ENCODE measurements around the gene NPTN.
"Not testable (repeated sequence)": the region's sequence is repeated elsewhere in the genome, so short reads cannot be mapped to it uniquely, and the experiment has no call there.

NPTN gene

DNA sequence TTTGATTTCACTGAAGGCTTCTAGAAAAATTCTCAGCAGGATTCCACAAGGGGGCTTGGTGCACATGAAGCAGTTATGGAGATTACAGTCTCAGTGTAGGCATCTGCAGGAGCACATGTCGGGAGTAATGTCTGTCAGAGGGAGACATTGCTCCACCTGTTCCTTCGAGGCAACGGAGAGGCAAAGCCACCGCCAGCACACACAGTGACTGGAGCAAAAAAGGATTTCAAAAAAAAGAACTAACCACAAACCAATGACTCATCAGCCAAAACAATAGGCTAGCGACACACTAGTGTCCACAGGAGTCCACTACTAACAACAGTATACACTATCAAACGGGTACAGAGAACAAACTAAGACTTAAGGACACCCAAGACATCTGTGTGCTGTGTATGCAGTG is 68.9 kb downstream of the NPTN start:
- Histone ChIP-seq H3K27ac (ENCODE audit: low read depth, low read length) (no peak overlapping the region), H3K27me3 (ENCODE audit: control insufficient read depth in 5 of 5, insufficient read depth in 4 of 5, low read length in 5 of 5) (no peaks in the 10 kb centered on the region), H3K4me1 (ENCODE audit: control insufficient read depth in 5 of 5, insufficient read depth in 5 of 5, low read length in 5 of 5) (no peaks in the 10 kb centered on the region), H3K36me3 (ENCODE audit: control insufficient read depth in 5 of 5, insufficient read depth in 5 of 5, low read length in 5 of 5) (peaks cover 31 to 80% (median 59%) of the 10 kb centered on the region in 5 donors), H3K9ac (ENCODE audit: low read length in 5 of 5) (no peak overlapping the region), H3K4me3 (ENCODE audit: low read depth in 1 of 5, low read length in 5 of 5) (no peak overlapping the region), H3K9me3 (ENCODE audit: control insufficient read depth in 5 of 5, low read length in 5 of 5) (no peaks in the 10 kb centered on the region)

DNA sequence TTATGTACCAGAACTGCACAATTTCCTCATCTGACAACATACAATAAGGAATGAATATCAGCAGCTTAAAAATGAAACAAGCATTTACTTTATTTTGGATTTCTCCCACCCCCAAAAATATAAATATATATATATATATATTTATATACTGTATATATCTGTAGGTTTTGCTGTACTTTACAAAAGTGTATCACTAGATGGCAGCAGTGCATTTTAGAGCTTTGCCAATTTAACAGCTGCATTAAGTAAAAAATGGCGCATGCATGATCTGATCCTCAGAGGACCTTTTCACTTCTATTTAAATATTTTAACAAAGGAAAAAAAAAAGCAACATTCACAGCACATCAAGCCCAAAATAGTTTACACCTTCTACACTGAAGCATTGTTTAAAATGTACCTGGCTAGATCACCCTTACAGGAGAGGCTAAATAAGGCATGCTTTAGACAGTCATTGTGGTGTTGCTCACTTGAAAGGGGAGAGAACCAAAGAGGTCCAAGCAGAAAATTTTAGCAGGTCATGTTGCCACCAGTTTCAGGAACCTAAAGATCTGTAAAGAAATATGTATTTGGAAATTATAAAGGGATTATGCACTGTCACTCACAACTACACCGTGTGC is 72.6 kb downstream of the NPTN start:
- H3K4me3 ChIP-seq (ENCODE audit: low read depth in 1 of 5, low read length in 5 of 5) = no peak overlapping the region
- H3K4me1 ChIP-seq (ENCODE audit: control insufficient read depth in 5 of 5, insufficient read depth in 5 of 5, low read length in 5 of 5) = no peaks in the 10 kb centered on the region
- H3K9ac ChIP-seq (ENCODE audit: low read length in 5 of 5) = no peak overlapping the region
- H3K27ac ChIP-seq (ENCODE audit: low read depth, low read length) = no peak overlapping the region
- no peaks in the 10 kb centered on the region for H3K27me3 ChIP-seq (ENCODE audit: control insufficient read depth in 5 of 5, insufficient read depth in 4 of 5, low read length in 5 of 5)
- H3K9me3 ChIP-seq (ENCODE audit: control insufficient read depth in 5 of 5, low read length in 5 of 5) = no peaks in the 10 kb centered on the region
- H3K36me3 ChIP-seq (ENCODE audit: control insufficient read depth in 5 of 5, insufficient read depth in 5 of 5, low read length in 5 of 5) = peaks cover 41 to 80% (median 58%) of the 10 kb centered on the region in 5 donors

DNA sequence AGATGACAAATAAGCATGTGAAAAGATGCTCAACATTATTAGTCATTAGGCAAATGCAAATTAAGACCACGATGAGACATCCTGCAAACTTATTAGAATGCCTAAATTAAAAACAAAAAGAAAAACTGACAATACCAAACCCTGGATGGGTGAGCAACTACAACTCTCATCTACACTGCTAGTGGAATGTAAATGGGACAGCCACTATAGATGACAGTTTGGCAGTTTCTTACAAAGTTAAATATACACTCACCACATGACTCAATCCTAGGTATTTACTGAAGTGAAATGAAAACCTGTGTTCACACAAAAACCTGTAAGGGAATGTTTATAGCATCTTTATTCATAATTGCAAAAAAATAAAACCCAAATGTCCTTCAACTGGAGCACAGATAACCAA is 74.7 kb downstream of the NPTN start:
- Histone ChIP-seq H3K9me3 (ENCODE audit: control insufficient read depth in 5 of 5, low read length in 5 of 5) (no peaks in the 10 kb centered on the region), H3K36me3 (ENCODE audit: control insufficient read depth in 5 of 5, insufficient read depth in 5 of 5, low read length in 5 of 5) (peaks cover 41 to 67% (median 58%) of the 10 kb centered on the region in 5 donors)

DNA sequence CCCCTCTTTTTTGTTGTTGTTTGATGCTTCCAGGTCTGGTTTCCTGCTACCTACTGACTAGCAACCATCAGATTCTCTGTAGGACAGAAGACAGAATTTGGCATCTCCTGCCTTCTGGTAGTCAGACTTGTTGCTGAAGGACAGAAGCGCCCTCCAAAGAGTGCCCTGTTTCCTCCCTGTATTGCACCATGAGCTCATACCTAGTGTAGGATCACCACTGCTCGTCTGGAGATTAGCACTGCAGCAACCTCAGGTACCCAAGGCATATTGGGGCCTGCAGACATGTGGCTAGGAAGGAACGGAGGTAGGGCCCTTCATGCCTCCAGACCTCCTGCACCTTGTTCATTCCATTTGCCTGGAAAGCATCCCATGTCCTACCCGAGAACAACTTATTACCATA is 78.1 kb downstream of the NPTN start:
- peaks cover 25 to 42% (median 32%) of the 10 kb centered on the region in 5 donors for H3K36me3 ChIP-seq (ENCODE audit: control insufficient read depth in 5 of 5, insufficient read depth in 5 of 5, low read length in 5 of 5)
- peaks cover 0 to 4% (median 0%) of the 10 kb centered on the region in 5 donors for H3K4me1 ChIP-seq (ENCODE audit: control insufficient read depth in 5 of 5, insufficient read depth in 5 of 5, low read length in 5 of 5)

More for the DNA sequence above, 74.7 kb downstream of the NPTN start:
- Histone ChIP-seq H3K27me3 (ENCODE audit: control insufficient read depth in 5 of 5, insufficient read depth in 4 of 5, low read length in 5 of 5) (no peaks in the 10 kb centered on the region), H3K9ac (ENCODE audit: low read length in 5 of 5) (no peak overlapping the region), H3K4me3 (ENCODE audit: low read depth in 1 of 5, low read length in 5 of 5) (no peak overlapping the region), H3K4me1 (ENCODE audit: control insufficient read depth in 5 of 5, insufficient read depth in 5 of 5, low read length in 5 of 5) (no peaks in the 10 kb centered on the region), H3K27ac (ENCODE audit: low read depth, low read length) (no peak overlapping the region)

DNA sequence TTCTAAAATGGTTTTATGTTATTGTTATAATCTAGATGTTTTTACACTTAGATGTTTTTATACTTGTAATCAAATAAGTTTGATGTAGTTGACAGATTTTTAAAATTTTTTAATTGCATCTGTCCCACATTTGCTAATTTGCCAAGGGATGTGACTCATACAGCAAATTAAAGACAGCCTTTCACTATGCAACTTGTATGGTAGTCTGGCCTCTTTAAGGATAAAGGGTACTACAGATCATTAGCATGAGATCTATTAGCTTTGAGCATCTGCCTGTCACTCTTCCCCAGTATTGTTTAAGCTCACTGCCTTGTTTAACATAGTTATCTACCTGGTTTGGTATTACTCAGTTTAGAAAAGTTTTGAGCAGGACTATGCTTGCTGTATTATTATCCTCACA is 83.0 kb downstream of the NPTN start:
- Histone ChIP-seq H3K9ac (ENCODE audit: low read length in 5 of 5) (no peak overlapping the region), H3K27ac (ENCODE audit: low read depth, low read length) (no peak overlapping the region), H3K36me3 (ENCODE audit: control insufficient read depth in 5 of 5, insufficient read depth in 5 of 5, low read length in 5 of 5) (peaks cover 2 to 11% (median 3%) of the 10 kb centered on the region in 5 donors), H3K9me3 (ENCODE audit: control insufficient read depth in 5 of 5, low read length in 5 of 5) (no peaks in the 10 kb centered on the region), H3K27me3 (ENCODE audit: control insufficient read depth in 5 of 5, insufficient read depth in 4 of 5, low read length in 5 of 5) (no peaks in the 10 kb centered on the region), H3K4me1 (ENCODE audit: control insufficient read depth in 5 of 5, insufficient read depth in 5 of 5, low read length in 5 of 5) (peaks cover 0 to 4% (median 0%) of the 10 kb centered on the region in 5 donors), H3K4me3 (ENCODE audit: low read depth in 1 of 5, low read length in 5 of 5) (no peak overlapping the region)

More for the DNA sequence above, 78.1 kb downstream of the NPTN start:
- H3K9me3 ChIP-seq (ENCODE audit: control insufficient read depth in 5 of 5, low read length in 5 of 5) = no peaks in the 10 kb centered on the region
- no peaks in the 10 kb centered on the region for H3K27me3 ChIP-seq (ENCODE audit: control insufficient read depth in 5 of 5, insufficient read depth in 4 of 5, low read length in 5 of 5)
- H3K4me3 ChIP-seq (ENCODE audit: low read depth in 1 of 5, low read length in 5 of 5) = no peak overlapping the region
- no peak overlapping the region for H3K9ac ChIP-seq (ENCODE audit: low read length in 5 of 5)
- H3K27ac ChIP-seq (ENCODE audit: low read depth, low read length) = no peak overlapping the region

DNA sequence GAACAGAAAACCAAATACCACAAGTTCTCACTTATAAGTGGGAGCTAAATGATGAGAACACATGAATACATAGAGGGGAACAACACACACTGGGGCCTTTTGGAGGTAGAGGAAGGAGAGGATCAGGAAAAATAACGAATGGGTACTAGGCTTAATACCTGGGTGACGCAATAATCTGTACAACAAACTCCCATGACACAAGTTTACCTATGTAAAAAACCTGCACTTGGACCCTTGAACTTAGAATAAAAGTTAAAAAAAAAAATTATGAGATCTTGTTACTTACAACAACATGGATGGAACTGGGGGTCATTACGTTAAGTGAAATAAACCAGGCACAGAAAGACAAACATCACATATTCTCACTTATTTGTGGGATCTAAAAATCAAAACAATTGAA is 84.3 kb downstream of the NPTN start:
- not testable (repeated sequence) for H3K4me3 ChIP-seq (ENCODE audit: low read depth in 1 of 5, low read length in 5 of 5); H3K27me3 ChIP-seq (ENCODE audit: control insufficient read depth in 5 of 5, insufficient read depth in 4 of 5, low read length in 5 of 5); H3K9ac ChIP-seq (ENCODE audit: low read length in 5 of 5); H3K9me3 ChIP-seq (ENCODE audit: control insufficient read depth in 5 of 5, low read length in 5 of 5); H3K27ac ChIP-seq (ENCODE audit: low read depth, low read length); H3K4me1 ChIP-seq (ENCODE audit: control insufficient read depth in 5 of 5, insufficient read depth in 5 of 5, low read length in 5 of 5)
- H3K36me3 ChIP-seq (ENCODE audit: control insufficient read depth in 5 of 5, insufficient read depth in 5 of 5, low read length in 5 of 5) = peaks cover 0 to 11% (median 0%) of the 10 kb centered on the region in 5 donors

DNA sequence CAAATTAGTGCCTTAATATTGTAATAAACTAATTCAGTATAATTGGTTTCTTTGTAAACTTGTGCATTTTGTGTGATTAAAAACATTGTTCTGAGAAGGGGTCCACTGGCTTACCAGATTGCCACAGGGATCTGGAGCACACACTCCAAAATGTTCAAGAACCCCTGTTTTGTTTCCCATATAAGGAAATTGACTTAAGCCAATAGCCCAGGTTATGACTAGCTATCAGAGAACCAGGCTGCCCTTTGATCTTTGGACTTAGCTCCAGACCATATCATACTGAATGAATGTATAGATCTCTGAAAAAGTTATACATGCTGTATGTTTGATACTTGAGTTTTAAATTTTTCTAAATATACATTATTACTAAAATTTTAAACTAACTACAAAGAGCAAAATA is 91.7 kb downstream of the NPTN start:
- H3K4me1 ChIP-seq (ENCODE audit: control insufficient read depth in 5 of 5, insufficient read depth in 5 of 5, low read length in 5 of 5) = no peaks in the 10 kb centered on the region
- H3K27ac ChIP-seq (ENCODE audit: low read depth, low read length) = no peak overlapping the region
- H3K9me3 ChIP-seq (ENCODE audit: control insufficient read depth in 5 of 5, low read length in 5 of 5) = no peaks in the 10 kb centered on the region
- H3K4me3 ChIP-seq (ENCODE audit: low read depth in 1 of 5, low read length in 5 of 5) = no peak overlapping the region
- peaks cover 0 to 9% (median 0%) of the 10 kb centered on the region in 5 donors for H3K36me3 ChIP-seq (ENCODE audit: control insufficient read depth in 5 of 5, insufficient read depth in 5 of 5, low read length in 5 of 5)
- no peak overlapping the region for H3K9ac ChIP-seq (ENCODE audit: low read length in 5 of 5)
- no peaks in the 10 kb centered on the region for H3K27me3 ChIP-seq (ENCODE audit: control insufficient read depth in 5 of 5, insufficient read depth in 4 of 5, low read length in 5 of 5)

DNA sequence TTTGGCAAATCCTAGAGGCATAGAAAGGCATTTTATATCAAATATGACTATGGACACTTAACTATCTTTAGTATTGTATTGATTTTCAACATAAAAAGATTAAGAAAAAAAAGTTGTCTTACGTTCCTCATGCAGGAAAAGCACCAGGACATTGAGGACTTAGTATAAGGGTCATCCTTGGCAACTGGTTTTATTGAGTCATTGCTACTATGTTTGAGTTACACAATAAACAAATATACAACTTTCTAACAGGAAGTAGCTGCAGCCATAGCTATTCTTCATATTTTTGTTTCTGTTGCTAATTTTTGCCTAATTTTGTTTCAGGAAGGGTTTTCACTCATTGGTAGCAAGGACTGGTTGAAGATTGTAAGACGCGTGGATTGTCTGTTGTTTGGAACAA is 93.0 kb downstream of the NPTN start:
- Histone ChIP-seq H3K36me3 (ENCODE audit: control insufficient read depth in 5 of 5, insufficient read depth in 5 of 5, low read length in 5 of 5) (no peaks in the 10 kb centered on the region), H3K27me3 (ENCODE audit: control insufficient read depth in 5 of 5, insufficient read depth in 4 of 5, low read length in 5 of 5) (no peaks in the 10 kb centered on the region), H3K4me3 (ENCODE audit: low read depth in 1 of 5, low read length in 5 of 5) (no peak overlapping the region), H3K9me3 (ENCODE audit: control insufficient read depth in 5 of 5, low read length in 5 of 5) (no peaks in the 10 kb centered on the region), H3K4me1 (ENCODE audit: control insufficient read depth in 5 of 5, insufficient read depth in 5 of 5, low read length in 5 of 5) (no peaks in the 10 kb centered on the region), H3K9ac (ENCODE audit: low read length in 5 of 5) (no peak overlapping the region), H3K27ac (ENCODE audit: low read depth, low read length) (no peak overlapping the region)

DNA sequence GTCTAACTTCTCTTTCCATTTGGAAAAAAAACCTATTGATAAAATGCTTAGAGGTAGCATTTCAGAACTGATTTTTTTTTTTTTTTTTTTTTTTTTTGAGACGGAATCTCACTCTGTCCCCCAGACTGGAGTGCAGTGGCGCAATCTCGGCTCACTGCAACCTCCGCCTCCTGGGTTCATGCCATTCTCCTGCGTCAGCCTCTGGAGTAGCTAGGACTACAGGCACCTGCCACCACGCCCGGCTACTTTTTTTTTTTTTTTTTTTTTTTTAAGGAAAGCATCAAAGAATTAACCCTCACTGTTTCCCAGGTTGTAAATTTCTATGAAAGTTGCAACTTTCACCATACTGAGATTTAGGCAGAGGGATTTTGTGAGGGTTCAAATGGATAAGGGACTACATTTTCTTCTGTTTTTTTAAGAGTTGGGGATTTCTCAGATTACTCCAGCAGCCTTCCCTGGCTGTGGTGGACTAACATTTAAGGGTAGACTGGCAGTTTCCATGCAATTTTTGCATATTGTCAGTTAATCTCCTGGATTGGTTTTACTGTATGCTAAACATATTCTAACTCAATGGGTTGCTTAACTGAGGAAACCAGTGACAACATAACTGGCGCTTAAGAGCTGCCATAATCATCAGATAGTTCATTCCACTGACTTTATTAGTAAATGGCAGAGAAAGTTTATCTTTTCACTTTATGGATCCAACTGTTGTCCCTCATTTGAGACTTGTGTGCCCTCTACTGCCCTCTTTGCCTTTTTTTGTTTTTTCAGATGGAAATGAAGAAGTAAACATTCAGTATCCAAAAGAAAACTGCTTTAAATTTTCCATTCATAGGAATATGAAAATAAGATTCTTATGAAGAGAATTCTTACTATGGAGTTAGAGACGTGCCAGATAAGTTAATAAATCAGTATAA is 93.7 kb downstream of the NPTN start:
- no peak overlapping the region for H3K9ac ChIP-seq (ENCODE audit: low read length in 5 of 5)

DNA sequence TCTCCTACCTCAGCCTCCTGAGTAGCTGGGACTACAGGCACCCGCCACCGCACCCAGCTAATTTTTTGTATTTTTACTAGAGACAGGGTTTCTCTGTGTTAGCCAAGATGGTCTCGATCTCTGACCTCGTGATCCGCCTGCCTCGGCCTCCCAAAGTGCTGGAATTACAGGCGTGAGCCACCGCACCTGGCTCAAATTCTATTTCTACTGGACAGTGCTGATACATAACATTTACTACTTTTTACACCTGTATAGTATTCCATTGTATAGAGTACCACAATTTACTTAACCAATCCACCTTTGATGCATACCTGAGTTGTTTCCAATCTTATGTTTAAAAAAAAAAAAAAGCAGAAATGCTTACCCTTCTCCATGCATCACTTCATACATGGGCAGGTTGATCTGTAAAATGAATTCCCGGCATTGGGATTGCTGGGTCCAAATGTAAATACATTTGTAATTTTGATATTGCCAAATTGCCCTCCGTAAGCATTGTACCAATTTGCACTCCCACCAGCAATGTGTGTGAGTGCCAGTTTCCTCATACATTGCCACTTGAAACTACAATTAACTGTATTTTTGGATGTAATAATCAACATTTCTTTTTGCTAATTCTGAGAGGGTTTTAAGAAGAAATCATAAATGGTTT is 94.5 kb downstream of the NPTN start:
- Histone ChIP-seq H3K27ac (ENCODE audit: low read depth, low read length) (no peak overlapping the region), H3K4me1 (ENCODE audit: control insufficient read depth in 5 of 5, insufficient read depth in 5 of 5, low read length in 5 of 5) (no peaks in the 10 kb centered on the region), H3K27me3 (ENCODE audit: control insufficient read depth in 5 of 5, insufficient read depth in 4 of 5, low read length in 5 of 5) (no peaks in the 10 kb centered on the region), H3K9ac (ENCODE audit: low read length in 5 of 5) (no peak overlapping the region), H3K36me3 (ENCODE audit: control insufficient read depth in 5 of 5, insufficient read depth in 5 of 5, low read length in 5 of 5) (no peaks in the 10 kb centered on the region), H3K9me3 (ENCODE audit: control insufficient read depth in 5 of 5, low read length in 5 of 5) (no peaks in the 10 kb centered on the region), H3K4me3 (ENCODE audit: low read depth in 1 of 5, low read length in 5 of 5) (no peak overlapping the region)

More for the DNA sequence above, 93.7 kb downstream of the NPTN start:
- no peak overlapping the region for H3K27ac ChIP-seq (ENCODE audit: low read depth, low read length)
- no peaks in the 10 kb centered on the region for H3K36me3 ChIP-seq (ENCODE audit: control insufficient read depth in 5 of 5, insufficient read depth in 5 of 5, low read length in 5 of 5)
- no peaks in the 10 kb centered on the region for H3K4me1 ChIP-seq (ENCODE audit: control insufficient read depth in 5 of 5, insufficient read depth in 5 of 5, low read length in 5 of 5)
- no peaks in the 10 kb centered on the region for H3K27me3 ChIP-seq (ENCODE audit: control insufficient read depth in 5 of 5, insufficient read depth in 4 of 5, low read length in 5 of 5)
- H3K4me3 ChIP-seq (ENCODE audit: low read depth in 1 of 5, low read length in 5 of 5) = no peak overlapping the region
- H3K9me3 ChIP-seq (ENCODE audit: control insufficient read depth in 5 of 5, low read length in 5 of 5) = no peaks in the 10 kb centered on the region

All from subcutaneous abdominal adipose tissue (tissue), 5 donors.